IPS-NIHi7 (cell line): ENCODE results near the gene KLHDC4.
"Not testable (repeated sequence)": the region's sequence is repeated elsewhere in the genome, so short reads cannot be mapped to it uniquely, and the experiment has no call there.

ENCODE experiments used
- DNase-seq: peaks from one replicate; pipeline ENCODE4 v3.0.0; 2012; ENCODE audit warnings: mixed read lengths; ENCODE audit errors: extremely low spot score

KLHDC4 gene

DNA sequence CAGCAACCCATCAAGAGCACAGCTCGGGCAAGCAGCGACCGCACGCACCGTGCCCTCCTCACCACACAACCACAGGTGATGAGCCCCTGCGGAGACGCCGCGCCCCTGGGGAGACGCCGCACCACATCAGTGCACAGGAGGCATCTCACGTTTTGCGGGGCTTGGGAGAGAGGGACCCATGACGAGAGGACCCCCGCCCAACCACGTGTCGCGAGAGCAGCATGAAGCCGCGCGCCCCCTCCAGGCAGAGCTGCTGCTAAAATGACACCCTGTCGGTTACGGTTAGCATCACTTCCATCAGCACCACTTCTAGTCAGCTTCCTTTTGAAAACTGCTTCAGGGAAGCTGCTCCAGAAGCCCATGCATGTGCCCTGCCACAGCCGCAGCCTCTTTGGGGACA is 45.3 kb downstream of the KLHDC4 start:
- no peak for DNase-seq

DNA sequence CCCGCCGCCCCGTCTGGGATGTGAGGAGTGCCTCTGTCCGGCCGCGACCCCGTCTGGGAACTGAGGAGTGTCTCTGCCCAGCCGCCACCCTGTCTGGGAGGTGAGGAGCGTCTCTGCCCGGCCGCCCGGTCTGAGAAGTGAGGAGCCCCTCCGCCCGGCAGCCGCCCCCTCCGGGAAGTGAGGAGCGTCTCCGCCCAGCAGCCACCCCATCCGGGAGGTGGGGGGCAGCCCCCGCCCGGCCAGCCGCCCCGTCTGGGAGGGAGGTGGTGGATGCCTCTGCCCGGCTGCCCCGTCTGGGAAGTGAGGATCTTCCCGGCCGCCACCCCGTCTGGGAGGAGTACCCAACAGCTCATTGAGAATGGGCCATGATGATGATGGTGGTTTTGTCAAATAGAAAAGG is 47.0 kb downstream of the KLHDC4 start:
- DNase-seq: not testable (repeated sequence)

DNA sequence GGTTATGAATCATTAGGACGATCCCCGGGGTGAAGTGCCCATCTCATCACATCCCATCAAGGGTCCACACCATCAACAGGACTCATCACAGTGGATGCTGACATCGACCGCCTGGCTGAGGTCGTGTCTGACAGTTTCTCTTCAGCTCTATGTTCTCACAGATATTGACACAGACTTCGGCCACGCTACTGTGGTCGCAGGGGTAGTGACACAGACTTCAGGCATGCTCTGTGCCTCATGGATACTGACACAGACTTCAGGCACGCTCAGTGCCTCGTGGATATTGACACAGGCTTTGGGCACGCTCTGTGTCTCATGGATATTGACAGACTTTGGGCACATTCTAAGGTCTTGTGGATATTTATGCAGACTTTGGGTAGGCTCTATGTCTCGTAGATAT is 50.1 kb downstream of the KLHDC4 start:
- DNase-seq: no peak

DNA sequence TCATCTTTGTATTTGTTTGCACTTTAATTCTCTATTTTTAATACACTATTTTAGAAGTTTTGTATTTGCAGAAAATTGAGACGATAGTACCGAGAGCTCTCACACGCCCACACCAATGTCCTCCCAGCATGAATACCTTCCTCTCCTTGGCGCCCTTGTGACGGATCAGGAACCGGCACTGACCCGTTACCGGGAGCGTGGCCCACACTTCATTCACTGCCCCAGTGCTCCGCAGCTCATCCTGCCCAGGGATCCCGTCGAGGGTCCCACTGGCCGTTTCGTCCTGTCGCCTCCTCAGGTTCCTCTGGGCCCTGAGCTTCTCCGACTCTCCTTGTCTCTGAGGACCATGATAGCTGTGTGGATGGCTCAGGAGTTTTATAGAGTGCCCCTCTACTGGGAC is 50.6 kb downstream of the KLHDC4 start:
- no peak for DNase-seq

DNA sequence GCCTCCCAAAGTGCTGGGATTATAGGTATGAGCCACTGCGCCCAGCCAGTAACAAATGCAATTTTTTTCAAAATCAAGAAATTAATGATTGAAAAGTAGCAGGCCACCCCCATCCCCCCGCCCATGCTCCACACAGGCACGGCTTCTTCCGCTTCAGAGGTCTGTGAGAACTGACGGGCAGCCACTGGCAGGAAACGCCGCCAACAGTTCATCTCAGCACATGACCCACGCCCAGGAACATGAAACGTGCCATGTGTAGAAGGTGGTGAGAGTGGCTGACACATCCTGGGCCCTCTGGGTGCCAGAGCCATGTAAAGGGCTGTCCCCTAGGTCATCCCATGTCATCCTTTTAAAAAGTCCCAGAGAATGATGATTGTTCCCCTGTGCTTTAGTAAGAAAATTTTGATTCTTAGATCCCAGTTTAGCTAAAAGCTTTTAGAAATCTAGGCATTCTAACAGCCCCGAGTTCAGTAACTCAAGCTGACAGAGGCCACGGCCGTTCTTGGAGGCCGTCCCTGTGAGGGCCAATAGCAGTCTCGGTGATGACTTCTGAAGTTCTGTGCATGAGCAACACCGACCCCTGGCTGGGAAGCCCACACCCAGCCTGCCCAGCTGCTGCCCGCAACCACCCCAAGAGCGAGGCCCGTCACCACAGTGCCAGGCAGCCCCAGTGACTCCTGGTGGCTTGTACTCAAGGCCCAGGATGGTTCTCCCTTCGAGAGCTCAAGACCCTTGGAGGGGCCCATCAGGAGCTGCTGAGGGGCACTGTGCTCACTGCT is 52.1 kb downstream of the KLHDC4 start:
- DNase-seq: no peak

DNA sequence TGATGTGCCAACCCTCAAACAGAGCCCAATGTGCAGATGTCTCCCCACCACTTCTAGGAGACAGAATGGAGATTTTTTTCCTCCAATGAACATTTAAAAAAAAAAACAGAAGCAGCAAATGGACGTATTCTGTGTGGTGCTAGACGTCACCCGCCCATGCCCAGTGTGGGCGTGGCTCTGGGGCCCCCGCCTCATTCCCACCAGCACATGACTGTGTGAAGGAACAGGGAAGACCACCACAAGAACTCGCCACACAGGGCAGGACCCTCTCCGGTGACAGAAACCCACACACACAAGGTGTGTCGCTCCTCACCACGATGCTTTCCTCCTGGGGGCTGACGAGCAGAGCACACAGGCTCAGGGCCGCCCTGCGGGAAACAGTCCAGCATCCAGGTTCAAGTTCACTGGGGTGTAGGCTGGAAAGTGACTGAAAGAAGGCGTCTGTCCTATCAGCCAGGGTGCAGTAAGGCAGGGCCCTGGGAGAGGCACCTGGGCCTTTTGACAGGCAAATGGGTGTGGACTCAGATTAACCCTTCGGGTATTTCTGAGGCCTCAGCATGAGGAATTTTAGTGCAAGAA is 53.5 kb downstream of the KLHDC4 start:
- no peak for DNase-seq

DNA sequence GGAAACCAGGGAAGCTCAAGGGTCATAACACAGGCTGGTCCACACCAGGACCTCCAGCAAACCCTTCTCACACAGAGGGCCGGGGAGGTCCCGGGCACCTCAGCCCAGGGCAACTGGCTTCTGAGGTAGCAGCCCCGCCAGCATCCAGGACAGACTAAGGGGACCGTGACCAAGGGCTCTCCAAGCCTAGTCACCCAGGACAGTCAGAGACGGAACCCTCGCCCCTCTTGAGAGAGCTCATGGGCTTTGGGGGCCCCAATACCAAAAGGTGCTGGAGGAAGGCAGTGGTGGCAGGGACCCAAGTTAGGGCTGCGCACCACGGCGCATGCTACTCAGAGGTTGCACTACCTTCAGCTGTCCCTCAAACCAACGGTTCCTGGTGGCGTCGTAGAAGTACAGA is 54.9 kb downstream of the KLHDC4 start:
- no peak for DNase-seq

DNA sequence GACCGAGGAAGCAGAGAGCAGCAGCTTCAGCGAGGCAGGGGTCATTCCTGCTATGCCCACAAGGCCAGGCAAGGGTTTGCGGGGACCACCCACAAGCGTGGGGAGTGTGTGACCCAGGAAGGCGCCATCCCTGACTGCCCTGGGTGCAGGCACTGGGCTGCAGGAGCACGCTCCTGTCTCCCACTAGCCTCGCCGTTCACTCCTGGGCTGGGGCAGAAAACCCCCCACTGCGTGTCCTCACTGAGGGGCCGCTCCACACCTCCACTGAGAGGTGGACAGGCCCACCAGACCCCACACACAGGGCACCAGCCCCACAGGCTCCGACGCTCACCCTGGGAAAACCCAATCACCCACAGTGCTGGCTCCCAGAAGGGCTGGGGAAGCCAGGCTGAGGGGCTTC is 56.1 kb downstream of the KLHDC4 start:
- no peak for DNase-seq

DNA sequence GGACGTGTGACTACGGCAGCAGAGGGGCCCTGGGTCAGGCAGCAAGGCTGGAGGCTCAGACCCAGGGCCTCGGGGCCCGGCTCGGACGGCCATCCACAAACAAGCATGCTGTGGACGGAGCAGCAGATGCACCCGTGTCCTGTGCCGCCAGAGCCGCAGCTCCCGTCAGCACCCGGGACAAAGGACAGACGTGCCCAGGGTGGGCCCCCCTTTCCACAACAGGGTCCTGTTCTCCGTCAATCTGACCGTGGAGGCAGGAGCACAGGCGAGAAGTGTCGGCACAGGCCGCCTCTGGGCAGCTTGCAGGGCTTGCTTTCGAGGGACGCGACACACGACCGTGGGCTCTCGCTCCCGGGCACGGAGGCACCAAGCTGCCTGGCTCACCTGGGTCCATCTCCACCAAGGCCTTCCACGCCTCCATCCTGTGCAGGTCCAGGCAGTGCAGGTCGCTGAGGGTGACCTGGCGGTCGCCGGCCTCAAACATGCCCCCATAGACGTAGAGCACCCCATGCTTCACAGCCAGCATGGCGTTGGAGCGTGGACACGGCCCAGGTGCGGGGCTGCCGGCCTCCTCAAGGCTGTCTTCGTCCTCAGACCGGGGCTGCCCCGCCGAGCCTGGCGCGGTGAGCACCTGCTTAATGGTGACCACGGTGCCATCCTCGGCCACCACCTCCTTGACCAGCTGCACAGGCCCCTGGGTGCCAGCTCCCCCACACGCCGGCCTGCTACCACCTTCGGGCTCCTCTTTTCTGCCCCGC is 56.7 kb downstream of the KLHDC4 start:
- DNase-seq: no peak

DNA sequence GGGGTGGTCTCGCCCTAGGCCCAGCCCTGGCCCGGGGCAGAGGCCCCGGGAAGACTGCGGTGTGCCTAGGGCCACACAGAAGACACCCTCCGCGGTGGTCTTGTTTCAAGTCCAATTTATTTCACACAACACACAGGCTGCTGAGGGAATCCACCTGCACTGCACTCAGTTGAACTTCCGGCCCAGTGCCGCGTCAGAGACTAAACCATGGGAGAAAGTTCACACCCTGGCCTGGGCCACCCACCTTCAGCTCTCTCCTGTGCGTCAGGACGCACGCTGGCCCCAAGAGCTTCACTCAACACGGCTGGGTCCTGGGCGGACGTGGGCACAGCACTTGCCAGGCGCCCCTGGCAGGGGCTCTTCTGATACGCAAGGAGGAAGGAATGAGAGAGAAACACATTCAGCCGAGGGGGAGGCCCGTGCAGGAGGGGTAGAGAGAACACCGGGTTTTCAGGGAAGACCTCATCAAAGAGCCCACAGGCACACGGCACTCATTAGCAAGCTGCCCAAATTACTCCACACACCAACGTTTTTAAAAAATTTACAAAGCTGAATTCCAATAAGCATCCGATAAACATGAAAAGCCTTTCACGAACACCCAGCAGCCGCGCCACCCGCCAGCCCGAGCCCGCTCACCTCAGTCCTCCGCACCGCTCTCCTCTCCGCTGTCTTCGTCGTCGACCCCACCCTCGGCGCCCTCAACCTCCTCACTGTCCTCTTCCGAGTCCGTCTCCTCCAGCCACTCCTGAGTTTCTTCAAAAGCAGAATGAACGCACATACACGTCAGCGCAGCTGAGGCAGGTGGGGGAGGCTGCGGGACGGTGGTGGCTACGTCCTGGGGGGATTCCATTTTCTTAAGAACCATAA is 57.8 kb downstream of the KLHDC4 start:
- no peak for DNase-seq

DNA sequence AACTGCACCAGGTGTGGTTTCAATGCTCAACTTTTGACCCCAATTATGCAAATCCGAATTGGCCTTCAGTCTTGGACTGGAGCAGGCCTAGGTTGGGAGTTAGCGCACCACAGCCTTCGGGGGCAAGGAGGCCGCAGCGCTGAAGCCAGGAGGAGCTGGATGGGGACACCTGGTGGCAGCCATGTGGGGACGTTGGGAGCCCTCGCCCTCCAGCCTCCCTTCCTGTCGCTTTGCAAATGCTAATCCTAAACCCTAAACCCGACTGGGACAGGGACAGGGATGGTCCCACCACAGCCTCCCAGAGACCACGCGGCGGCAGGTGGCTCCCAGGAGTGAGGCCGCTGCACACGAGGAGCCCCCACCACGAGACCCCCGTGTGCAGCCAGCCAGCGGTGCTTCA is 58.7 kb downstream of the KLHDC4 start:
- DNase-seq: peak; percentile 67

DNA sequence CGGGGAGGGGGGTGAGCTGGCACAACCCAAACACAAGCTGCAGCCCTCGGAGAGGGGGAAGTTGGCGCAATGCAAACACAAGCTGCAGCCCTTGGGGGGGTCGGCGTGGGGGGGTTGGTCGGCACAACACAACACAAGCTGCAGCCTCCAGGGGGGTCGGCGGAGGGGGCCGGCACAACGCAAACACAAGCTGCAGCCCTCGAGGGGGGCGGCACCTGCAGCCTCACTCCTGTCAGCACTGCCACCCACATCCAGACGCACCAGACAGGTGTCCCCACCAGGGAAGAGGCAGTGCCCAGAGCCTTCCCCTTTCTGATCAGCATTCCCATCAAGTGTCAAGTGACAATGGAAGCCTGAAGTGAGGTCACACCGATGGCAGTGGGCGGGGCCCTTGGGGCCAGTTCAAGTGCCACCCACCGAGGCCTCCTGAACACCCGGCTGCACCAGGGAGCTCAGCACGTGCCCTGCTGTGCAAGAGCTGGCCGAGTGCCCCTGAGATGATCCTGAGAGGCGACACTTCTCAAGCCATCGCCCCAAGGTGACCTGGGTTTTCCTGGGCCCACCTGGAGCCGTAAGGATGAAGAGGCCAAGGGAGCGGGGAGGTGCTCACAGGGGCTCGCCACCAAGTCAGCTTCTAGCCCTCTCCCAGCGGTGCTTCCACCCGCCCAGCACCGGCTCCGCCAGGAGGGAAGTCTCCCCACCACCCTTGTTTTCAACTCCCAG is 59.3 kb downstream of the KLHDC4 start:
- no peak for DNase-seq

DNA sequence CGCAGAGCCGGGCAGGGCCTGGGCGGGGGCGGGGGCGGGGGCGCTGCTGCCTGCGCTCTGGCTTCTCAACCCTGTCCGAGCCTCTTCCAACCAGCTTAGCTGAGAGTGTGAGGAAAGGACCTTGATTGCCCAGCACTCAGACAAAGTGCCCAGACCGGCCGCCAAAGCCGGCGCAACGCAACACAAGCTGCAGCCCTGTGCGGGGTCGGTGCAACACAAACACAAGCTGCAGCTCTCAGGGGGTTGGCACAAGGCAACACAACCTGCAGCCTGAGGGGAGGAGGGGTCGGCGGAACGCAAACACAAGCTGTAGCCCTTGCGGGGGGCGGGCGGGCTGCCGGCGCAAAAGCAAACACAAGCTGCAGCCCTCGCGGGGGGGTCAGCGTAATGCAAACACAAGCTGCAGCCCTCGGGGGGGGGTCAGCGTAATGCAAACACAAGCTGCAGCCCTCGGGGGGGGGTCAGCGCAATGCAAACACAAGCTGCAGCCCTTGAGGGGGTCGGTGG is 60.0 kb downstream of the KLHDC4 start:
- no peak for DNase-seq

DNA sequence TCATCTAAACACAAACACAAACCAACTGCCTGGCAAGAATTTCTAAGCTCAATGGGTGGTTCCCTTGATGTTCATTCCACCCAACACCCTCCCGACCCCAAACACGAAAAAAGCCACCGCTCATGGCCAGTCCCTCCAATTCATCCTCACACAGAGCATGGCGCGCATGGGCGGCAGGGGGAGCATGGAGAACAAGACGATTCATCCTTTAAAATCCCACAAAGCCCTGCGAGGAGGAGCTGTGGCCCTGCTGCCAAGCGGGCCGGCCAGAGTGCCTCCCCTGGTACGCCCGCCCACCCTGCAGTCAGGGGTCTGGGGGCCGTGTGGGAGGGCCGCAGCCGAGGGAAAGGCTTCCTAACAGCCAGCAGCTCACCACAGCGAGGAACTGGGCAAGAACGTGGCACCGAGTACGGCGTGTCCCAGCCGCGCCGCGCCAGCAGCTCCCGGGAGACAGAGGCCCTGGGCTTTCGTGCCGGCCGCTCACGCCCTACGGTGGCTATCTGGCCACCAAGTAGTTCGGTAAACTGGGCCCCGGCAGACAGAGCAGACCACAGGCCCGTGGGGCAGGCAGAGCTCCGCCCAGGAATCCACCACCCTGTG is 60.9 kb downstream of the KLHDC4 start:
- no peak for DNase-seq

DNA sequence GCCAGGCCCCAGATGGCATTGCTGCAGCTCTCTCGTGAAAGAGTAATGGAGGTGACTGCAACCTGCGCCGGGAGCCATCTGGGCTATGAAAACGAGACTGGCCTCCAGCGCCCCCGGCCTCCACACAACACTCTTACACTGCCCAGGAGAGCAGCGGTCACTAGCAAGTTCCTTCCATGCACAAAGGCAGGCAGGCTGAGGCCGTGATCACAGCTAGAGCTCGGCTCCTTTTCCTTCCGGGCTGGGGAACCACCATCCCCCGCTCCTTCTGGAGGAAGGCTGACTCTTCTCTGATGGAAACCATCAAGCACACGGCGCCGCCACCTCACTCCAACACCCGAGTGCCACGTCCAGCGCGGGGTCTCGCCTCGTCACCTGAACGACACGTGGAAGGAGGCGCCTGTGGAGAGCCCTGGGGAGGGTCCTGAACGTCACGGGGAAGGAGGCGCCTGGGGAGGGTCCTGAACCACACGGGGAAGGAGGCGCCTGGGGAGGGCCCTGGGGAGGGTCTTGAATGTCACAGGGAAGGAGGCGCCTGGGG is 61.9 kb downstream of the KLHDC4 start:
- no peak for DNase-seq

DNA sequence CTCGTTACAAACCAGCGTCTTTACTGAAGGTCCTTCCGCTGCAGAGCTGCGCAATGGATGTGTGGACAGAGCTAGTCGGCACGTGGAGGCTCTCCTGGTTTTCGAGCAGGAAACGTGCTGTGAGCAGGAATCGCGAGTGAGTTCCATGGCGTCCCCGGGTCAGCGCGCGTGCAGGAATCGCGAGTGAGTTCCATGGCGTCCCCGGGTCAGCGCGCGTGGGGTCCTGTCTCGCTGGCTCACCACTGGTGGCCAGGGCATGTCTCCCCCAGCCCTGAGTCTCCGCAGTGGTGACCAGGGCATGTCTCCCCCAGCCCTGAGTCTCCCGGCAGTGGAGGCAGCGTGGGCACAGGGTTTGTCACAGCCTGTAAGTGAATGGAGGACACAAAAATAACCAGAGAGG is 62.7 kb downstream of the KLHDC4 start:
- no peak for DNase-seq

DNA sequence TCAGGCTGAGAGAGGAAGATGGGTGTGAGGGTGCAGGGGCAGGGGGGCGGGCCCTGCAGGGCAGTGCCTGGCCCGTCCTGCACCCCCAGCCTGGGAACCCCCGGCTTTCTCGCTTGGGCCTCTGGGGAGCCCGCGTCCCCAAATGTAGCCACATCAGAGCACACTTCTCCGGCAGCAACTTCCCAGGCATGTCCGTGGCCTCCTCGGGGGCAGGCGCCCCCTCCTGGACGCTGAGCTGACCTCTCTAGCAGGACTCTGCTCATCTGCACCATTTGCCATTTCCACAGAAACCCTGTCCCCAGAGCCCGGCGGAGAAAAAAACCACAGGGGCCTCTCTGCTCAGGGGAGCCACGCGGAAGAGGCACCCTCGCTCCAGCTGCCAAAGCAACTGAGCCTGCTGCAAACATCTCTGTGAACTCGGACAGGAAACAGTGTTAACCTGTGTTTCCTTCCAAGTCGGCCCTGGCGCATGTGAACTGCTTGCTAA is 63.4 kb downstream of the KLHDC4 start:
- DNase-seq: peak; percentile 90

DNA sequence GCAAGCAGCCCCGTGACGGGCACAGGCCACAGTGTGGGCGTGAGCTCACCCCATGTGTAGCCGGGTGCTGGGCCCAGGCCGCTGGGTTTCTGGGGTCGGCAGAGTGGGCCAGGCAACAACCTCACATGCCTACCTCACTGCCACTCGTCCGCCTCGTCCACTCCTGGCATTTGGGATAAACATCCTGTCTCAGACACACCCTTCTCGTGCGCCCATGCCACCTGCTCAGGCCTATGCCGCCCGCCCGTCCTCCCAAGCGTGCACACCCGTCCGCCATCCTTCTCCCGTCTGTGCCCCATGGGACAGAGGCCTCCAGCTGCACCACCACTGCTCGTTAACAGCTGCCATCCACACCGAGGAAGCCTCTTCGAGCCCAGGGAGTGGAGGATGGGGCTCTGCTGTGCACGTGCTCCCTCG is 64.3 kb downstream of the KLHDC4 start:
- DNase-seq: no peak

DNA sequence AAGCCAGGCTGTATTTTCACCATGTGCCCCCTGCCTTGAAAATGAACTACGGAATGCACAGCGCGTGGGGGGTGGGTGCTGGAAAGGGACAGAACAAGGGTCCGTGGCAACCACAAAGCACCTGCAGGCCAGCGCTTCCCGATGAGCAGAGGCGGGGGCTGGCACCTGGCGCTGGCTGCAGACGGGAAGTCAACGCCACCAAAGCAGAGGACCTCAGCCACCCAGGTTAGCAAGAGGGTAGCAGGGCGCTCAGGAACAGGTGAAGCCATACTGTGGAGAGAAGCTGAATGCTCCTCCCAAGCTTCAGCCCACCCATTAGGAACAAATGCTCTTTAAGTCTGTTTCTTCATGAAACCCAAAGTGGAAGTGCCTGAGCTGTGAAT is 64.7 kb downstream of the KLHDC4 start:
- no peak for DNase-seq

DNA sequence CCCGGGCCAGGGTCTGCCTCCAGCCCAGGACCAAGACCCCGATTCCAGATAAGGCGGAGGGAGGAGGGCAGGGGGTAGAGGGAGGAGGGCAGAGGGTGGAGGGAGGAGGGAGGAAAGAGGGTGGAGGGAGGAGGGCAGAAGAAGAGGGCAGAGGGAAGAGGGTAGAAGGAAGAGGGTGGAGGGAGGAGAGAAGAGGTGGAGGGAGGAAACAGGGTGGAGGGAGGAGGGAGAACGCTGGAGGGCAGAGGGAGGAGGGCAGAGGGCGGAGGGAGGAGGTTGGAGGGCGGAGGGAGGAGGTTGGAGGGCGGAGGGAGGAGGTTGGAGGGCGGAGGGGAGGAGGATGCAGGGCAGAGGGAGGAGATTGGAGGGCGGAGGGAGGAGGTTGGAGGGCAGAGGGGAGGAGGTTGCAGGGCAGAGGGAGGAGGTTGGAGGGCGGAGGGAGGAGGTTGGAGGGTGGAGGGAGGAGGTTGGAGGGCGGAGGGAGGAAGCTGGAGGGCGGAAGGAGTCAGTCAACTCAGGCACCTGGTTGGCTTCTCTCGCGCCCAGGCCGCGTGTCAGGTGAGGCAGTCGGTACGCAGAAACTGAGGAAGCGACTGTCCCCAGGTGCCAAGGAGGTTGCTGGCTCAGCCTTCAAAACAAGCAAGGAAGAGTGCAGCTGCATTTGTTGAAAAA is 65.2 kb downstream of the KLHDC4 start:
- DNase-seq: no peak
